ENCODE data around the gene PGA5.

PGA5 gene

GRCh38 chr11:61268588-61269250 lies 27.7 kb downstream of the PGA5 start:
- POLR2A ChIA-PET, result no interaction called here
- DNase-seq (ENCODE audit: extremely low spot score), result no peak
- CTCF ChIA-PET, result no interaction called here
- no peak for TF ChIP-seq HDGF (IDR thresholded peaks at IDR 0.05; ENCODE audit: borderline replicate concordance)
- TF ChIP-seq FOXK2 (IDR thresholded peaks at IDR 0.05), result no peak
- no peak for TF ChIP-seq FOXM1 (IDR thresholded peaks at IDR 0.05; ENCODE audit: borderline replicate concordance)
- TF ChIP-seq SUZ12 (IDR thresholded peaks at IDR 0.05), result no peak
- TF ChIP-seq LEF1 (IDR thresholded peaks at IDR 0.05; ENCODE audit: borderline replicate concordance), result no peak
- no peak for TF ChIP-seq BHLHE40 (IDR thresholded peaks at IDR 0.05; ENCODE audit: borderline replicate concordance)
- TF ChIP-seq L3MBTL2 (conservative IDR thresholded peaks at IDR 0.05), result no peak

- no peak for DNase-seq (ENCODE audit: extremely low spot score)
- ChIA-PET POLR2A (interaction anchor here (0.6 kb wide), 1 partner anchor 11 kb away, joined by 3 read pairs; no protein-coding TSS in a partner anchor), CTCF (interaction anchor here (0.7 kb wide), 2 partner anchors 19 to 450 kb away, joined by 4 to 5 read pairs; no protein-coding TSS in a partner anchor)
- TF ChIP-seq ARNT (IDR thresholded peaks at IDR 0.05) (no peak), ZNF384 (IDR thresholded peaks at IDR 0.05) (no peak), ELF4 (IDR thresholded peaks at IDR 0.05) (peak; percentile 37; the same call in 1 of the 2 replicates), L3MBTL2 (conservative IDR thresholded peaks at IDR 0.05) (no peak)
These were observed 29.5 kb downstream of the PGA5 start for GRCh38 chr11:61270354-61271076.

- TF ChIP-seq TARDBP (IDR thresholded peaks at IDR 0.05) (no peak; the same call in 1 of the 2 replicates), L3MBTL2 (conservative IDR thresholded peaks at IDR 0.05) (no peak), FOXM1 (IDR thresholded peaks at IDR 0.05; ENCODE audit: borderline replicate concordance) (no peak), NFRKB (IDR thresholded peaks at IDR 0.05) (no peak), CTBP1 (IDR thresholded peaks at IDR 0.05; ENCODE audit: borderline replicate concordance) (no peak), PKNOX1 (IDR thresholded peaks at IDR 0.05) (no peak), BHLHE40 (IDR thresholded peaks at IDR 0.05; ENCODE audit: borderline replicate concordance) (no peak), ZNF384 (IDR thresholded peaks at IDR 0.05) (no peak), ARNT (IDR thresholded peaks at IDR 0.05) (no peak), HDGF (IDR thresholded peaks at IDR 0.05; ENCODE audit: borderline replicate concordance) (no peak), SP1 (IDR thresholded peaks at IDR 0.05) (no peak), ELF4 (IDR thresholded peaks at IDR 0.05) (no peak), LEF1 (IDR thresholded peaks at IDR 0.05; ENCODE audit: borderline replicate concordance) (no peak)
- no peak for DNase-seq (ENCODE audit: extremely low spot score)
- POLR2A ChIA-PET, result no interaction called here
- CTCF ChIA-PET, result no interaction called here
These were observed 31.8 kb downstream of the PGA5 start for GRCh38 chr11:61272731-61273130.

GRCh38 chr11:61273178-61274078 lies 32.5 kb downstream of the PGA5 start:
- no peak for DNase-seq (ENCODE audit: extremely low spot score)
- TF ChIP-seq CTBP1 (IDR thresholded peaks at IDR 0.05; ENCODE audit: borderline replicate concordance) (no peak), FOXM1 (IDR thresholded peaks at IDR 0.05; ENCODE audit: borderline replicate concordance) (no peak), SUZ12 (IDR thresholded peaks at IDR 0.05) (no peak), PKNOX1 (IDR thresholded peaks at IDR 0.05) (no peak), ARNT (IDR thresholded peaks at IDR 0.05) (no peak), HDGF (IDR thresholded peaks at IDR 0.05; ENCODE audit: borderline replicate concordance) (no peak), FOXA1 (IDR thresholded peaks at IDR 0.05) (no peak), NFRKB (IDR thresholded peaks at IDR 0.05) (no peak), L3MBTL2 (conservative IDR thresholded peaks at IDR 0.05) (no peak), BHLHE40 (IDR thresholded peaks at IDR 0.05; ENCODE audit: borderline replicate concordance) (no peak), ZNF384 (IDR thresholded peaks at IDR 0.05) (no peak), LEF1 (IDR thresholded peaks at IDR 0.05; ENCODE audit: borderline replicate concordance) (no peak), TARDBP (IDR thresholded peaks at IDR 0.05) (no peak), FOXK2 (IDR thresholded peaks at IDR 0.05) (no peak), SP1 (IDR thresholded peaks at IDR 0.05) (no peak), ELF4 (IDR thresholded peaks at IDR 0.05) (no peak)
- ChIA-PET CTCF (no interaction called here), POLR2A (no interaction called here)

- DNase-seq (ENCODE audit: extremely low spot score), result no peak
- TF ChIP-seq FOXA1 (IDR thresholded peaks at IDR 0.05) (no peak), PKNOX1 (IDR thresholded peaks at IDR 0.05) (no peak), SUZ12 (IDR thresholded peaks at IDR 0.05) (no peak), ARNT (IDR thresholded peaks at IDR 0.05) (no peak), LEF1 (IDR thresholded peaks at IDR 0.05; ENCODE audit: borderline replicate concordance) (no peak), FOXM1 (IDR thresholded peaks at IDR 0.05; ENCODE audit: borderline replicate concordance) (no peak), HDGF (IDR thresholded peaks at IDR 0.05; ENCODE audit: borderline replicate concordance) (no peak), L3MBTL2 (conservative IDR thresholded peaks at IDR 0.05) (no peak), ZNF384 (IDR thresholded peaks at IDR 0.05) (no peak), SP1 (IDR thresholded peaks at IDR 0.05) (no peak), TARDBP (IDR thresholded peaks at IDR 0.05) (no peak)
- ChIA-PET CTCF (no interaction called here), POLR2A (no interaction called here)
These were observed 33.1 kb downstream of the PGA5 start for GRCh38 chr11:61274084-61274483.

Data from HEK293T (cell line).